ENCODE results near the gene RRP8. TPM values are rescaled to one million over a fixed set of nuclear protein-coding genes. Genes with fewer than 3 reads are reported as not detected.

The RRP8 gene
- total and polyA plus RNA-seq, 2 donors (not counting 1 experiment from before 2014, with no cell fraction given) = 8.6 to 29.4 TPM

DNA sequence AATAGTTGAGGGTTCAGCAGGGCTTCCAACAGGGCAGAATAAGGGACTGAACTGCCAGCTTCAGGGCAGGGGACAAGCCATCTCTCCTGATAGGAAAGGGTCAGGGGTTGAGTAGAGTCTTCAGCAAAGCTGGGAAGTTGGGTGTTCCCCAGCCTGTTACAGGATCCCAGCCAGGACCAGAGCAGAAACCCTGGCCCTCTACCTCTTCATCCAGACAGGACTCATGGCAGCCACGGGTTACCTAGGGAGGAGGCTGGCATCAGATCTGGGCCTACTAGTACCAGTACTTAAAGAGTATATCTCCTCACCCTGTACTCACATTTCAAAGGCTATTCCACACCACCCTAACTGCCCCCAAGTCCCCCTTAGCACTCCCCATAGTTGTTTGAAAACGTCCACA is 11.0 kb upstream of the RRP8 start:
- Mint-ChIP-seq H3K27ac (no peak overlapping the region), H3K27me3 (no peaks in the 10 kb centered on the region), H3K9me3 (ENCODE audit: insufficient read depth) (no peaks in the 10 kb centered on the region), H3K4me3 (no peak overlapping the region), H3K4me1 (peaks cover 28% of the 10 kb centered on the region)
- no peak overlapping the region for H2AFZ ChIP-seq (ENCODE audit: insufficient read depth, low read depth, low read length, poor library complexity, severe bottlenecking)
- intact Hi-C loops (cut with micrococcal nuclease) = no loop called here
- no peak for TF ChIP-seq EZH2 (IDR thresholded peaks at IDR 0.05; ENCODE audit: borderline replicate concordance, insufficient read depth, low read depth, low read length, poor library complexity, severe bottlenecking)
- TF ChIP-seq, protein P1, sequence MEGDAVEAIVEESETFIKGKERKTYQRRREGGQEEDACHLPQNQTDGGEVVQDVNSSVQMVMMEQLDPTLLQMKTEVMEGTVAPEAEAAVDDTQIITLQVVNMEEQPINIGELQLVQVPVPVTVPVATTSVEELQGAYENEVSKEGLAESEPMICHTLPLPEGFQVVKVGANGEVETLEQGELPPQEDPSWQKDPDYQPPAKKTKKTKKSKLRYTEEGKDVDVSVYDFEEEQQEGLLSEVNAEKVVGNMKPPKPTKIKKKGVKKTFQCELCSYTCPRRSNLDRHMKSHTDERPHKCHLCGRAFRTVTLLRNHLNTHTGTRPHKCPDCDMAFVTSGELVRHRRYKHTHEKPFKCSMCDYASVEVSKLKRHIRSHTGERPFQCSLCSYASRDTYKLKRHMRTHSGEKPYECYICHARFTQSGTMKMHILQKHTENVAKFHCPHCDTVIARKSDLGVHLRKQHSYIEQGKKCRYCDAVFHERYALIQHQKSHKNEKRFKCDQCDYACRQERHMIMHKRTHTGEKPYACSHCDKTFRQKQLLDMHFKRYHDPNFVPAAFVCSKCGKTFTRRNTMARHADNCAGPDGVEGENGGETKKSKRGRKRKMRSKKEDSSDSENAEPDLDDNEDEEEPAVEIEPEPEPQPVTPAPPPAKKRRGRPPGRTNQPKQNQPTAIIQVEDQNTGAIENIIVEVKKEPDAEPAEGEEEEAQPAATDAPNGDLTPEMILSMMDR (IDR thresholded peaks at IDR 0.05) = no peak
- no peak for DNase-seq
- H3K36me3 ChIP-seq (replicated peaks in 1 of 2; ENCODE audit: control extremely low read depth in 1 of 2, control insufficient read depth in 1 of 2, extremely low read depth in 1 of 2, insufficient read depth in 2 of 2, low read length in 1 of 2) = peaks cover 0 to 55% of the 10 kb centered on the region in 2 experiments
- H3K9ac ChIP-seq (ENCODE audit: low read length) = no peak overlapping the region
- 86% methylated on average over 1 of the region's 2 CpGs for WGBS (ENCODE audit: insufficient coverage)
- H3K9me3 ChIP-seq (ENCODE audit: control extremely low read depth in 1 of 3, control insufficient read depth in 2 of 3, insufficient read depth in 1 of 3, low read length in 2 of 3) = no peaks in the 10 kb centered on the region
- no peak overlapping the region for H3K4me2 ChIP-seq (replicated peaks; ENCODE audit: low read depth, low read length, poor library complexity, severe bottlenecking)
- no peak overlapping the region for H3K4me3 ChIP-seq (ENCODE audit: control extremely low read depth in 1 of 5, extremely low read depth in 1 of 5, insufficient read depth in 1 of 5, low read depth in 2 of 5, low read length in 4 of 5)
- H3K27ac ChIP-seq (ENCODE audit: low read length in 2 of 2) = no peak overlapping the region
- peaks cover 43% of the 10 kb centered on the region for H3K79me2 ChIP-seq (ENCODE audit: control insufficient read depth, insufficient read depth, low read length)
- ChIA-PET CTCF (no interaction called here), POLR2A (no interaction called here)
- ATAC-seq (ENCODE audit: low read depth) = no peak
- H3K27me3 ChIP-seq (replicated peaks in 1 of 4; ENCODE audit: control extremely low read depth in 1 of 4, control insufficient read depth in 3 of 4, insufficient read depth in 4 of 4, low read length in 3 of 4) = no peaks in the 10 kb centered on the region
- H3K4me1 ChIP-seq (ENCODE audit: control insufficient read depth in 2 of 2, insufficient read depth in 2 of 2, low read length in 2 of 2) = peaks cover 26 to 40% of the 10 kb centered on the region in 2 donors
- no peaks in the 10 kb centered on the region for H4K20me1 ChIP-seq (ENCODE audit: control insufficient read depth, insufficient read depth, low read length, poor library complexity, severe bottlenecking)

DNA sequence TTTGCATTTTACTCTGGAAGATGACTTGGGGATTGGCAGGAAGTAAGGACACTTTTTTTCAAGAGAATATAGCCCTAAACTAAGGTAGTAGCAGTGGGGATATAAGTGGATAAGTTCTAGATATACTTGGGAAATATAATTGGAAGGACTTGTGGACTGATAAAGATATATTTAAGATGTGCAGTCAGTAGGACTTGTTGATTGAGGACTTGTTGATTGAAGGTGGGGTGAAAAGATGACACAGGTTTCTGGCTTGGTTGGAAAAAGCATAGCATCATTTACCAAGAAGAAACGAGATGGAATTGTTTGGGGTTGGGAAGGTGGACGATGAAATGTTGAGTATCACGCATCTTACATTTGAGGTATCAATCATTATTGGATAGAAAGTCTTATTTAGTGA is 10.1 kb upstream of the RRP8 start:
- no peaks in the 10 kb centered on the region for H3K27me3 Mint-ChIP-seq
- H3K9ac ChIP-seq (ENCODE audit: low read length) = no peak overlapping the region

More for the DNA sequence above, 10.1 kb upstream of the RRP8 start:
- H3K9me3 ChIP-seq (ENCODE audit: control extremely low read depth in 1 of 3, control insufficient read depth in 2 of 3, insufficient read depth in 1 of 3, low read length in 2 of 3) = no peaks in the 10 kb centered on the region
- H3K4me2 ChIP-seq (replicated peaks; ENCODE audit: low read depth, low read length, poor library complexity, severe bottlenecking) = no peak overlapping the region
- no peak overlapping the region for H3K27ac Mint-ChIP-seq
- ChIA-PET CTCF (interaction anchor here (1.5 to 3.2 kb wide), 5 partner anchors 8 to 70 kb away, joined by 4 to 23 read pairs (median 9); partner anchors contain the start of genes DCHS1 and MRPL17), POLR2A (interaction anchor here (1.1 to 2.1 kb wide), 4 partner anchors 9 to 70 kb away, joined by 3 to 19 read pairs (median 6); partner anchors contain the start of genes ILK and MRPL17)
- peaks cover 26 to 35% of the 10 kb centered on the region in 2 donors for H3K4me1 ChIP-seq (ENCODE audit: control insufficient read depth in 2 of 2, insufficient read depth in 2 of 2, low read length in 2 of 2)
- no peak overlapping the region for H2AFZ ChIP-seq (ENCODE audit: insufficient read depth, low read depth, low read length, poor library complexity, severe bottlenecking)
- H3K36me3 ChIP-seq (replicated peaks in 1 of 2; ENCODE audit: control extremely low read depth in 1 of 2, control insufficient read depth in 1 of 2, extremely low read depth in 1 of 2, insufficient read depth in 2 of 2, low read length in 1 of 2) = peaks cover 2 to 64% of the 10 kb centered on the region in 2 experiments
- H3K4me3 ChIP-seq (ENCODE audit: control extremely low read depth in 1 of 5, extremely low read depth in 1 of 5, insufficient read depth in 1 of 5, low read depth in 2 of 5, low read length in 4 of 5) = no peak overlapping the region
- H3K79me2 ChIP-seq (ENCODE audit: control insufficient read depth, insufficient read depth, low read length) = peaks cover 44% of the 10 kb centered on the region
- no peak for DNase-seq
- peak overlapping the region; percentile 99 to 100 for H3K27ac ChIP-seq (ENCODE audit: low read length in 2 of 2)
- ATAC-seq (ENCODE audit: low read depth) = no peak
- H3K9me3 Mint-ChIP-seq (ENCODE audit: insufficient read depth) = no peaks in the 10 kb centered on the region
- H3K4me3 Mint-ChIP-seq = no peak overlapping the region
- intact Hi-C loops (cut with micrococcal nuclease) = no loop called here
- TF ChIP-seq EZH2 (IDR thresholded peaks at IDR 0.05; ENCODE audit: borderline replicate concordance, insufficient read depth, low read depth, low read length, poor library complexity, severe bottlenecking) = no peak
- TF ChIP-seq, protein P1 (IDR thresholded peaks at IDR 0.05) = no peak
- no peaks in the 10 kb centered on the region for H4K20me1 ChIP-seq (ENCODE audit: control insufficient read depth, insufficient read depth, low read length, poor library complexity, severe bottlenecking)
- peaks cover 28% of the 10 kb centered on the region for H3K4me1 Mint-ChIP-seq
- 95% methylated on average over 3 of the region's 3 CpGs for WGBS (ENCODE audit: insufficient coverage)
- H3K27me3 ChIP-seq (replicated peaks in 1 of 4; ENCODE audit: control extremely low read depth in 1 of 4, control insufficient read depth in 3 of 4, insufficient read depth in 4 of 4, low read length in 3 of 4) = no peaks in the 10 kb centered on the region

Data from B cell (primary cell).